Nephron progenitor cell (in vitro differentiated cells): ENCODE results near the gene POPDC3.

Experiments used
- DNase-seq: peaks from one replicate; pipeline ENCODE4 v3.0.0; 2021
- H3K27ac Mint-ChIP-seq: 2 replicates; pipeline ENCODE4 v1.8.0; 2021; ENCODE audit warnings: mild to moderate bottlenecking, moderate library complexity, mixed read lengths
- H3K27me3 Mint-ChIP-seq: 2 replicates; pipeline ENCODE4 v1.8.0; 2021; ENCODE audit warnings: mild to moderate bottlenecking, low read depth, mixed read lengths; ENCODE audit not compliant: poor library complexity
- H3K36me3 Mint-ChIP-seq: 2 replicates; pipeline ENCODE4 v1.8.0; 2021; ENCODE audit warnings: low read depth, mixed read lengths
- H3K4me1 Mint-ChIP-seq: 2 replicates; pipeline ENCODE4 v1.8.0; 2021; ENCODE audit warnings: mixed read lengths
- H3K4me3 Mint-ChIP-seq: 2 replicates; pipeline ENCODE4 v1.8.0; 2021; ENCODE audit warnings: mild to moderate bottlenecking, moderate library complexity, mixed read lengths
- H3K9me3 Mint-ChIP-seq: 2 replicates; pipeline ENCODE4 v1.8.0; 2021; ENCODE audit warnings: mild to moderate bottlenecking, moderate library complexity, mixed read lengths
- TF ChIP-seq, protein P1 (sequence below): fragments of 200-600 bp; sonication (generic); IDR thresholded peaks from 2 replicates; pipeline ENCODE4 v1.5.0; 2021; ENCODE audit warnings: antibody characterized with exemption

The POPDC3 gene

DNA sequence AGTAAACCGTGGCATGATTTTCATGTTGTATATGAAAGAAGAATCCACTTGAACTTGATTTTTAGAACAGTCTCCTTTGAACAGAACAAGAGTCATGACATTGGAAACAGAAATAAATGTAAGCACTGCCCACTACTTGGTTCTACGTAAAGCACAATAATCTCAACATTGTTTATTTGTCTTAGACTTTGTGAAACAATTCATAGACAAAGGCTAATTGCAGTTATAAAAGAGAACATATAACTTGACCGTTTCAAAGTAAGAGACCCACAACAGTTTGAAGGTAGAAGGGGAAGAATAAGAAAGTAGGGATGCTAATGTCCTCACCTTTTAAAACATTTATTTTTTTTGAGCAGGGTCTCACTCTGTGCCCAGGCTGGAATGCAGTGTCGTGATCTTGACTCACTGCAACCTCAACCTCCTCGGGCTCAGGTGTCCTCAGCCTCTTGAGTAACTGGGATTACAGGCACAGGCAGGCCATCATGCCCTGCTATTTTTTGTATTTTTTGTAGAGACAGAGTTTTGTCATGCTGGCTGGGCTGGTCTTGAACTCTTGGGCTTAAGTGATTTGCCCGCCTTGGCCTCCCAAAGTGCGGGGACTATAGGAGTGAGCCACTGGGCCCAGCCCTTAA is 71.1 kb downstream of the POPDC3 start:
- no peaks in the 10 kb centered on the region for H3K9me3 Mint-ChIP-seq
- peaks cover 15% of the 10 kb centered on the region for H3K36me3 Mint-ChIP-seq
- peaks cover 2% of the 10 kb centered on the region for H3K27me3 Mint-ChIP-seq
- H3K27ac Mint-ChIP-seq, result no peak overlapping the region
- peaks cover 5% of the 10 kb centered on the region for H3K4me1 Mint-ChIP-seq
- TF ChIP-seq, protein P1, sequence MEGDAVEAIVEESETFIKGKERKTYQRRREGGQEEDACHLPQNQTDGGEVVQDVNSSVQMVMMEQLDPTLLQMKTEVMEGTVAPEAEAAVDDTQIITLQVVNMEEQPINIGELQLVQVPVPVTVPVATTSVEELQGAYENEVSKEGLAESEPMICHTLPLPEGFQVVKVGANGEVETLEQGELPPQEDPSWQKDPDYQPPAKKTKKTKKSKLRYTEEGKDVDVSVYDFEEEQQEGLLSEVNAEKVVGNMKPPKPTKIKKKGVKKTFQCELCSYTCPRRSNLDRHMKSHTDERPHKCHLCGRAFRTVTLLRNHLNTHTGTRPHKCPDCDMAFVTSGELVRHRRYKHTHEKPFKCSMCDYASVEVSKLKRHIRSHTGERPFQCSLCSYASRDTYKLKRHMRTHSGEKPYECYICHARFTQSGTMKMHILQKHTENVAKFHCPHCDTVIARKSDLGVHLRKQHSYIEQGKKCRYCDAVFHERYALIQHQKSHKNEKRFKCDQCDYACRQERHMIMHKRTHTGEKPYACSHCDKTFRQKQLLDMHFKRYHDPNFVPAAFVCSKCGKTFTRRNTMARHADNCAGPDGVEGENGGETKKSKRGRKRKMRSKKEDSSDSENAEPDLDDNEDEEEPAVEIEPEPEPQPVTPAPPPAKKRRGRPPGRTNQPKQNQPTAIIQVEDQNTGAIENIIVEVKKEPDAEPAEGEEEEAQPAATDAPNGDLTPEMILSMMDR, result no peak
- no peak overlapping the region for H3K4me3 Mint-ChIP-seq
- DNase-seq, result no peak
